NT2/D1 (cell line): Measurements from ENCODE around the gene CFAP70.

ENCODE experiments used
- SUZ12 ChIP-seq: IDR thresholded peaks from 2 replicates; pipeline ENCODE4 v1.6.1; 2011; ENCODE audit not compliant: insufficient read length, insufficient read depth; ENCODE audit errors: extremely low read depth
- ZNF274 ChIP-seq: IDR thresholded peaks from 2 replicates; pipeline ENCODE4 v1.6.1; 2011; ENCODE audit warnings: mild to moderate bottlenecking, low read depth, low read length

DNA sequence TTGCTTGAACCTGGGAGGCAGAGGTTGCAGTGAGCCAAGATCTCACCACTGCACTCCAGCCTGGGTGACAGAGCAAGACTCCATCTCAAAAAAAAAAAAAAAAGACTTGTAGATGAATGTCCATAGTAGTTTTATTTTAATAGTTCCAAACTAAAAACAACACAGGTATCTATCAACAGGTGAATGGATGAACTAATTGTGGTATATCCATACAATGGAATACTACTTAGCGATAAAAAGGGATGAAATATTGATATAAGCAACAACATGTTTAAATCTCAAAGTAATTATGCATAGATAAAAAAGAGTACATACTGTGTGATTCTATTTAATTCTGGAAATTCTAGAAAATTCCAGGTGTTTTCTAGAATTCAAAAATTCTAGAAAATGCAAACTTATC lies 68.7 kb downstream of the CFAP70 start:
- TF ChIP-seq ZNF274 (no peak), SUZ12 (no peak)
